ENCODE measurements around the gene CHCHD6.

- TF ChIP-seq POLR2A (IDR thresholded peaks at IDR 0.05; ENCODE audit: low read length) (no peak), GATA1 (IDR thresholded peaks at IDR 0.05; ENCODE audit: low read depth, low read length) (no peak)
Observed at GRCh38 chr3:126901631-126902030, 197.6 kb downstream of the CHCHD6 start.

Measured in erythroblast (primary cell).